OCI-LY3 (cell line): ENCODE measurements around the gene CNTNAP2.

Experiments
- H2AFZ ChIP-seq: fragments of 200-600, 300-600 bp; shearing (Covaris generic); 2 replicates; pipeline ENCODE4 v1.6.0; 2014; ENCODE audit warnings: antibody characterized with exemption, low read depth, low read length
- H3K27ac ChIP-seq: fragments of 200-600, 300-600 bp; sonication (generic); 2 replicates; pipeline ENCODE4 v1.5.1; 2014; ENCODE audit warnings: mild to moderate bottlenecking, low read length, moderate library complexity, mixed read lengths
- H3K27me3 ChIP-seq: fragments of 200-600, 300-600 bp; sonication (generic); 2 replicates; pipeline ENCODE4 v1.6.1; 2014; ENCODE audit warnings: low read depth, low read length, mixed read lengths
- H3K36me3 ChIP-seq: fragments of 200-600, 300-600 bp; sonication (generic); replicated peaks from 2 replicates; pipeline ENCODE3; 2014; ENCODE audit warnings: low read depth, low read length, mixed read lengths
- H3K4me1 ChIP-seq: fragments of 300-600, 200-600 bp; sonication (generic); 2 replicates; pipeline ENCODE4 v1.6.1; 2014; ENCODE audit warnings: low read length, mixed read lengths
- H3K4me2 ChIP-seq: fragments of 200-600, 300-600 bp; sonication (generic); 2 replicates; pipeline ENCODE4 v1.6.1; 2014; ENCODE audit warnings: low read length, mixed read lengths
- H3K4me3 ChIP-seq: fragments of 300-600, 200-600 bp; sonication (generic); 2 replicates; pipeline ENCODE4 v1.5.1; 2014; ENCODE audit warnings: antibody characterized with exemption, mild to moderate bottlenecking, low read length, moderate library complexity
- H3K79me2 ChIP-seq: fragments of 300-600, 200-600 bp; shearing (Covaris generic); 2 replicates; pipeline ENCODE4 v1.6.1; 2014; ENCODE audit warnings: mild to moderate bottlenecking, low read length, mixed read lengths
- H3K9ac ChIP-seq: fragments of 300-600, 200-600 bp; shearing (Covaris generic); 2 replicates; pipeline ENCODE4 v1.6.0; 2014; ENCODE audit warnings: mild to moderate bottlenecking, low read length, moderate library complexity
- H3K9me3 ChIP-seq: fragments of 200-600, 300-600 bp; shearing (Covaris generic); 2 replicates; pipeline ENCODE4 v1.6.1; 2014; ENCODE audit warnings: low read length, mixed read lengths; ENCODE audit not compliant: insufficient read depth
- H4K20me1 ChIP-seq: fragments of 200-600, 300-600 bp; sonication (generic); 2 replicates; pipeline ENCODE4 v1.6.1; 2016; ENCODE audit warnings: low read length, mixed read lengths; ENCODE audit not compliant: insufficient read depth
- CTCF ChIP-seq: fragments of 200-600, 300-600 bp; sonication (generic); IDR thresholded peaks from 2 replicates; pipeline ENCODE4 v1.5.1; 2014; ENCODE audit warnings: antibody characterized with exemption, low read length, low read depth
- EZH2phosphoT487 ChIP-seq: fragments of 200-600 bp; shearing (Covaris generic); IDR thresholded peaks from 2 replicates; pipeline ENCODE4 v1.6.1; 2018; ENCODE audit warnings: antibody characterized with exemption, mixed run types, low read depth

CNTNAP2 gene

GRCh38 chr7:147640821-147641220, 1524.2 kb downstream of the CNTNAP2 start:
- no peak overlapping the region for H3K4me3 ChIP-seq
- no peaks in the 10 kb centered on the region for H3K27me3 ChIP-seq
- no peak overlapping the region for H3K9ac ChIP-seq
- no peak overlapping the region for H3K4me2 ChIP-seq
- H2AFZ ChIP-seq = no peak overlapping the region
- H3K79me2 ChIP-seq = no peaks in the 10 kb centered on the region
- no peaks in the 10 kb centered on the region for H4K20me1 ChIP-seq
- H3K36me3 ChIP-seq = no peaks in the 10 kb centered on the region
- H3K9me3 ChIP-seq = no peaks in the 10 kb centered on the region
- no peaks in the 10 kb centered on the region for H3K4me1 ChIP-seq
- H3K27ac ChIP-seq = no peak overlapping the region
- TF ChIP-seq EZH2phosphoT487 (no peak), CTCF (no peak)

- Histone ChIP-seq H2AFZ (no peak overlapping the region), H3K9me3 (no peaks in the 10 kb centered on the region), H4K20me1 (no peaks in the 10 kb centered on the region), H3K4me3 (no peak overlapping the region), H3K79me2 (no peaks in the 10 kb centered on the region), H3K36me3 (no peaks in the 10 kb centered on the region), H3K27me3 (no peaks in the 10 kb centered on the region), H3K27ac (no peak overlapping the region), H3K9ac (no peak overlapping the region), H3K4me1 (no peaks in the 10 kb centered on the region), H3K4me2 (no peak overlapping the region)
- no peak for TF ChIP-seq EZH2phosphoT487
- no peak for TF ChIP-seq CTCF
Measured at GRCh38 chr7:147646568-147646967, 1530.0 kb downstream of the CNTNAP2 start.

DNA sequence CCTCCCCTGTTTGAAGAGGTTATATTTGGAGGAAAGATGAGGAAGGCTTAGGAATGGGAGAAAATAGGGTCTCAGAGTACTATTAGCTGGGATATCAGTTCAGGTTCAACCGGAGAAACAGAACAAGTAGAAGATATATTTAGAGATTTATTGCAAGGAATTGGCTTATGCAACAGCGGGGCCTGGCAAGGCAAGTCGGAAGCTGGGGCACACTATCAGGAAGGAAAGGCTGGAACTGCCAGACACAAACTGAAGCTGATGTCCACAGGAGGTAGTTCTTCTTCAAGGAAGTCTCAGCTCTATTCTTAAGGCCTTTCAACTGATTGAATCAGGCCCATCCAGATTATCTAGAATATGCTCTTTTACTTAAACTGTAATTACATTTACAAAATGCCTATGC, 1534.4 kb downstream of the CNTNAP2 start:
- no peak overlapping the region for H3K27ac ChIP-seq
- TF ChIP-seq CTCF (no peak), EZH2phosphoT487 (no peak)
- no peaks in the 10 kb centered on the region for H3K9me3 ChIP-seq

DNA sequence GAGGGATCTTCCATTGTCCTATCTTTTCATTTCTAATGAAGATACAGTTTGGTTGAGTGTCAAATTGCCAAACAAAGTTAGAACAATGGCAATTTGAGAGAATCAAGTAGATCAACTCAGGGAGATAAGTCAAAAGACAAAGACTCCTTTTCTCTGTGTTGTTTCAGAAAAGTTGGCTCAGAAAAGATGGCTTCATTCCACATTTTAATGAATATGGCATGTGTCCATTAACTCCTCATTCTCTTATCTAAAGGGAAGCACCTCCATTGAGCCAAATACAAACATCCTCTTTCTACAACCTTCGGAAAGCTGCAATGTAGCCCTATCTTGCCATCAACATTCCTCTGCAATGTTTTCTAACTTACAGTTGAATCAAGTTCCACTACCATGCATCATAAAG, 1535.0 kb downstream of the CNTNAP2 start:
- Histone ChIP-seq H3K9ac (no peak overlapping the region), H3K9me3 (no peaks in the 10 kb centered on the region), H3K27me3 (no peaks in the 10 kb centered on the region), H3K4me1 (no peaks in the 10 kb centered on the region), H2AFZ (no peak overlapping the region), H3K27ac (no peak overlapping the region), H3K36me3 (no peaks in the 10 kb centered on the region), H4K20me1 (no peaks in the 10 kb centered on the region), H3K79me2 (no peaks in the 10 kb centered on the region), H3K4me3 (no peak overlapping the region), H3K4me2 (no peak overlapping the region)
- TF ChIP-seq EZH2phosphoT487 = no peak
- no peak for TF ChIP-seq CTCF

More for the DNA sequence above, 1534.4 kb downstream of the CNTNAP2 start:
- Histone ChIP-seq H4K20me1 (no peaks in the 10 kb centered on the region), H3K36me3 (no peaks in the 10 kb centered on the region), H3K4me1 (no peaks in the 10 kb centered on the region), H3K9ac (no peak overlapping the region), H3K4me2 (no peak overlapping the region), H3K4me3 (no peak overlapping the region), H3K79me2 (no peaks in the 10 kb centered on the region), H3K27me3 (no peaks in the 10 kb centered on the region), H2AFZ (no peak overlapping the region)
